GM19023 (cell line): ENCODE data around the gene FAM204A.

Experiments used
- ATAC-seq: cut with Tn5 transposase; IDR thresholded peaks from one replicate; pipeline ENCODE4 v1.9.1; 2021; ENCODE audit warnings: mild to moderate bottlenecking, moderate library complexity; ENCODE audit not compliant: unreplicated experiment

FAM204A gene

GRCh38 chr10:118332236-118332635, 9.9 kb downstream of the FAM204A start:
- peak; percentile 93 for ATAC-seq

DNA sequence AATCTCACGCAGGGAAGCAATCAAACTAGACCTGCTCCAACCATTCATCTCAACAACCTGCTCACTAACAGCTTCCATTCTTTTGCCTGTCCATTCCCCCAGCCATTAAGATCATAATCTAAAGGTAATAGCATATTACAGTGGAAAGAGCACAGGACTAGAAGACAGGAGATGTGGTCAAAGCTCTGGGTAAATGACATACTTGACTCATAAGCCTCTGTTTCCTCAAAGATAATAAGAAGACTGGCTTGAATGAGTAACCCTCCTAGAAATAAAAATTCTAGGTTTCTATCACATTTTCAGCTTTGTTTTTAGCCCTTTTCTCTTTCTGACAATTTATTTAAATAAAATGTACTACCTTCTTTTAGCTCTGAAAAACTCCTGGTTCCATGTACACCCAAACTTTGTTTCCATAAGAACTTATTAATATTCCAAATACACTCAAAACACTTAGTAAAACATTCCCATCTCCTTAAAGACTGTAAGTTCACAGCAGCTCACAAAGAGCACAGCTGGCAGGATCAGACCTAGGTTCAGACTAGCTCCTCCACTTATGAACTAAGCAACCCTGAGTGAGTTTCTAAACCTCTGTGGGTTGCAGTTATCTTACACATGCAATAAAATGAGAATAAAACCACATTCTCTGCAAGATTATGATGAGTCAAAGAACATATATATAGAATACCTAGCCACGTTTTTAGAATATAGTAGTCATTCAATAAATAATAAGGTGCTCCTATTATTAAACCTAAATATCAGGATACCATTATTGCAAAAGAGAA, 11.6 kb downstream of the FAM204A start:
- ATAC-seq = no peak

DNA sequence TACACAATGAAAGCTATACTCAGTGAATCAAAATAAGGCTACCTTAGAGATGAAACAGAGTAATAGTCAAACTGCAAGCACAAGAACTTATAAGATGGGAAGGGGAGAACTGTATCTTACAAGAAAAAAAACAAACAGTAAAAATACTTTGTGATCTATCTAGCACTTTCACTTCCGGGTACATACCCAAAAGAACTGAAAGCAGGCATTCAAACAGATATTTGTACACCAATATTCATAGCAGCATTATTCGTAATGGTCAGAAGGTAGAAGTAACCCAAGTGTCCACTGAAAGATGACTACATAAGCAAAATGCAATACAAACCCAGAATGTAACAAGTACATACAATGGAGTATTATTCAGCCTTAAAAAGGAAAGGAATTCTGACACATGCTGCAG, 18.0 kb downstream of the FAM204A start:
- ATAC-seq = no peak

- no peak for ATAC-seq
These were observed 20.2 kb downstream of the FAM204A start for GRCh38 chr10:118321724-118322575.

DNA sequence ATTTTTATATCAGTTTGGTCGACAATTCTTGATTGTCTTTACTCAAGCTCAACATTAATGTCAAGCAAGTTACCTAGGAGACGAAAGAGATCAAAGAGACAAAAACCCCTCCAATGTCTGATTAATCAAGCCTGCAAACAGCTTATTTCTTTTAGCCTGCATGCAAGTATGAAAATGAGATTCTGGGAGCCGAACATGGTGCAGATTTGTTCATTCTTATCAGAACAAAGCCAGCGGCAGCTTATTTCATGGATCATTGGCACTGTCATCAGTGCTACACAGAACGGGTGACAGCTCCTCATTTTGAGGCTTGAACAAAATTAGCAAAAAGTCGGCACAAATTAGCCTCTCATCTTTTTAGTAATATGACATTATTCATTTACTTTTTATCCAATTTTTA, 26.5 kb downstream of the FAM204A start:
- no peak for ATAC-seq

GRCh38 chr10:118314882-118315281, 27.2 kb downstream of the FAM204A start:
- no peak for ATAC-seq

- no peak for ATAC-seq
These were observed 30.6 kb downstream of the FAM204A start for GRCh38 chr10:118311505-118311904.

- ATAC-seq = no peak
These were observed 31.3 kb downstream of the FAM204A start for GRCh38 chr10:118310822-118311221.

GRCh38 chr10:118309911-118310310, 32.2 kb downstream of the FAM204A start:
- no peak for ATAC-seq

GRCh38 chr10:118308664-118309063, 33.5 kb downstream of the FAM204A start:
- ATAC-seq = no peak

GRCh38 chr10:118307859-118308258, 34.3 kb downstream of the FAM204A start:
- ATAC-seq = no peak

- ATAC-seq = no peak
These were observed 34.9 kb downstream of the FAM204A start for GRCh38 chr10:118307220-118307619.

DNA sequence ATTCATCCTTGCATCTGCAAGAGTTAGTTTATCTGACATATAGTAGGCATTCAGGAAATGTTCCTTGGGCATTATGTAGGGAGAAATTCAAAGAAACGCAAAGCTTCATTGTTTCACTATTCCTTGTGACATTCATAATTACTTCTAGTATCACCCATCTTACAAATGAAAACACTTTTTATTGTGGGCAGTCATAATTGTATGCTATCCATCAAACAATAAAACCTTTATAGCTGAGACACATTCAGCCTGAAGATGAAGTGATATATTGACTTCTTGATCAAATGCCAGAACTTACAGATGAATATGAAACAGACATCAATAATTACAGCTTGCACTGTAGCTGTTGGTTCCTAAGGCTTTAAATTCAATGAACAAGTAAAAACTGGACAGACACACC, 36.4 kb downstream of the FAM204A start:
- ATAC-seq = no peak

- ATAC-seq = no peak
These were observed 37.6 kb downstream of the FAM204A start for GRCh38 chr10:118304521-118304920.

DNA sequence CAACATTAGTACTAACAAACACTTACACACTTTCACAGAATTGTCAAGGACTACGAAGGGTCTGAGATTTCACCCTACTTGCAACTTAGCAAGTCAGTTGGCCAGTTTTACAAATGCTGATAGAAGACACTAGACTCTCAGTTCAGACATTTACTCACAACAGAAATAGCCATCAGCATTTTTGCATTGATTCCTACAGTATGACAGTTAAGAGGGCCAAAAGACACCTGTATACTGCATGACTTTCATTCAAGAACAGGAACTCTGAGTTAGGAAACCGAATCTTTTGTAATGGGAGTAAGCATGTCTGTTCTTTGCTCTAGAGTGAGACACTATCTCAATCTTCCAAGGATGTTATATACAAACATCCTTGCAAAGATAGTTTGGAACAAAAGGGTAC, 40.9 kb downstream of the FAM204A start:
- no peak for ATAC-seq

- ATAC-seq = no peak
These were observed 41.8 kb downstream of the FAM204A start for GRCh38 chr10:118300320-118300719.

DNA sequence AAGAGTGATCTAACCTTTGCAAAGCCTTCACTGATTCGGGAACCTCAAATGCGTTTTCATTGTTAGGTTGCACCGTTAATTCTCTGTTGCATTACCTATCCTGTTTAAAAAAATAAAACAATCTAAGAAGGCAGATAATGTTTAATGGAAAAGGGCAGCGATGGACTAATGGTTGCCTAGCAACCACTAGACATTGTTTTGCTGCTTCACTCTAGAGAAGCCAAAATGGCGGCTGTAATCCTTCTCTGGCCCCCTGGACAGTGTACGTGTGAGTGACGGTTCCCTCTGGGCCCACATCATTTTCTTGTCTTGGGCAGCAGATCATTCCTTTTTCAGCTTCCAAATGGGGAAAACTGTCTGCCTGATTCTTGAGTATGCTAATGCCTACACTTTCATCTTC, 43.3 kb downstream of the FAM204A start:
- no peak for ATAC-seq

GRCh38 chr10:118291122-118291521, 51.0 kb downstream of the FAM204A start:
- no peak for ATAC-seq

- no peak for ATAC-seq
These were observed 51.6 kb downstream of the FAM204A start for GRCh38 chr10:118290471-118290995.

- ATAC-seq = no peak
These were observed 54.9 kb downstream of the FAM204A start for GRCh38 chr10:118287076-118287806.
